ENCODE measurements around the gene EFNB3.

DNA sequence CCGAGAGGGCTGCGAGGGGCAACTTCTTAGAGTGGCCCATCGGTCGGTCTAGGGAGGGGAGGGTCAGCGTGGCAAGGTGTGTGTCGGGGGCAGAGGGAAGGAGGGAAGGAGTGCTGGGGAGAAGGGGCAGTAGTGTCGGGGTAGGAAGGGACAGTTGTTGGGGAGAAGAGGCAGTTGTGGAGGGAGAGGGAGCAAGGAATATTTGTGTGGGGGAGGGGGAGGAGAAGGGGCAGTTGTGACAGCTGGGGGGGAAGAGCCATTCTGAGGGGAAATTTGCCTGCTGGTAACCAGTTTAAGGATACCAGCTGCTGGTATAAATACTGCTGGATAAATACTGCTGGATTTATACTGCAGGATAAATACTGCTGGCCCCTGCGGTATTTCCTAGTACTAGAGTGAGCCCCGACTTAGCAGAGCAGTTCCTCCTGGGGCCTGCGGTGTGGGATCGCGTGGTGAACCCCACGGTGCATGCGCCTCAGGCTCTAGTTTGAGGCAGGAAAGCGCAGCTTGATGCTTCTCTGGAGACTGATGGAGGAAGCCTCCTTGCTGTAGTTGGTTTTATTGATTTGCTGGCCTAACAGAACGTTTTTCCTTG is 12.9 kb downstream of the EFNB3 start:
- TF ChIP-seq, protein P1, sequence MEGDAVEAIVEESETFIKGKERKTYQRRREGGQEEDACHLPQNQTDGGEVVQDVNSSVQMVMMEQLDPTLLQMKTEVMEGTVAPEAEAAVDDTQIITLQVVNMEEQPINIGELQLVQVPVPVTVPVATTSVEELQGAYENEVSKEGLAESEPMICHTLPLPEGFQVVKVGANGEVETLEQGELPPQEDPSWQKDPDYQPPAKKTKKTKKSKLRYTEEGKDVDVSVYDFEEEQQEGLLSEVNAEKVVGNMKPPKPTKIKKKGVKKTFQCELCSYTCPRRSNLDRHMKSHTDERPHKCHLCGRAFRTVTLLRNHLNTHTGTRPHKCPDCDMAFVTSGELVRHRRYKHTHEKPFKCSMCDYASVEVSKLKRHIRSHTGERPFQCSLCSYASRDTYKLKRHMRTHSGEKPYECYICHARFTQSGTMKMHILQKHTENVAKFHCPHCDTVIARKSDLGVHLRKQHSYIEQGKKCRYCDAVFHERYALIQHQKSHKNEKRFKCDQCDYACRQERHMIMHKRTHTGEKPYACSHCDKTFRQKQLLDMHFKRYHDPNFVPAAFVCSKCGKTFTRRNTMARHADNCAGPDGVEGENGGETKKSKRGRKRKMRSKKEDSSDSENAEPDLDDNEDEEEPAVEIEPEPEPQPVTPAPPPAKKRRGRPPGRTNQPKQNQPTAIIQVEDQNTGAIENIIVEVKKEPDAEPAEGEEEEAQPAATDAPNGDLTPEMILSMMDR (IDR thresholded peaks at IDR 0.05): no peak
- no peak for TF ChIP-seq POLR2A (IDR thresholded peaks at IDR 0.05)
